Measurements from ENCODE around the gene PER1.

Gene PER1

DNA sequence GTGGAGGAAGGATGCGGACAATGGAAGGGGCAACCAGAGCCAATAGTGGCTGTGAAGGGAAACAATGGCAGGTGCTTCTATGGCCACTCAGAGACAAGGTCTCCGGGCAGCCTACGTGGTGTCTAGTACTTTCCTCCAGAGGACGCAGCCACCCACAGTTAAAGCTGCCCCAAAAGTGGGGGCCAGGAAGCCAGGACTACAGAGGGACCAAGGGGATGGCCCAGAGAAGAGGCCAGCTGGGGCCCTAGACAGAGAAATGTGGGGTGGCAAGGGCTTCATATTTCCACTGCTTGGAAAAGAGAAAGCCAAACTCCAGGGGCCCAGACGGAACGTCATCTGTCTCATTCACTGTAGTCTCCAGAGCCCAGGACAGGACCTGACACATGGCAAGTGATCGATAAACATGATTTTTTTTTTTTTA is 837 bp upstream of the PER1 start:
- no peaks in the 10 kb centered on the region for H3K27me3 ChIP-seq (replicated peaks; ENCODE audit: control insufficient read depth, insufficient read depth, low read length, poor library complexity, severe bottlenecking)
- peaks cover 62% of the 10 kb centered on the region for H3K4me1 ChIP-seq (ENCODE audit: control insufficient read depth, insufficient read depth, low read length, poor library complexity, severe bottlenecking)
- H3K27ac ChIP-seq (ENCODE audit: insufficient read depth, low read length, poor library complexity, severe bottlenecking), result peak overlapping the region; percentile 100
- no peak for DNase-seq
- H3K4me3 ChIP-seq (ENCODE audit: insufficient read depth, low read depth, low read length, poor library complexity, severe bottlenecking), result peak overlapping the region; percentile 54
- H3K9me3 ChIP-seq (ENCODE audit: control insufficient read depth, low read length), result no peaks in the 10 kb centered on the region
- H3K36me3 ChIP-seq (ENCODE audit: control insufficient read depth, insufficient read depth, low read length), result peaks cover 26% of the 10 kb centered on the region

DNA sequence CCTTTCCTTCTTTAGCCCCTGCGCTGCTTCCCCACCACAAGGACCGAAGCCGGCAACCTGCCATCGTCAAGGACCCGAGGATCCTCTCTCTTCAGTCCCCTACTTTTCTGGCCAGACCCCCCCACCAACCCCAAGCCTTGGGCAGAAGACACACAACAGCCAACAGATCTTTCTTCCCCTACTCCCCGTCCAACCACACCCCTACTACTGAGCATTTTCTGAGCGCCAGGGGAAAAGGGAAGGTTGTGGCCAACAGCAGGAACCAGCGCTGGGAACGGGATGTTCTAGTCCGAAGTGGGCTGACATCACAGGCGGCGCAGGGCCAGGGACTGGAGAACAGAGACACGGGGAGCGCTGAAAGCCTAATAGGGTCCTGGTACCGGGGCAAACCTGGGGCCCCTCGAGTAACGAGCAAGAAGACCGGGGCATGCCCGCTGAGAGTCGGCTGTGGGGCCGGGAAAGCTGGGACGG is 528 bp downstream of the PER1 start:
- peaks cover 39% of the 10 kb centered on the region for H3K36me3 ChIP-seq (ENCODE audit: control insufficient read depth, insufficient read depth, low read length)
- H3K27me3 ChIP-seq (replicated peaks; ENCODE audit: control insufficient read depth, insufficient read depth, low read length, poor library complexity, severe bottlenecking), result no peaks in the 10 kb centered on the region
- H3K4me3 ChIP-seq (ENCODE audit: insufficient read depth, low read depth, low read length, poor library complexity, severe bottlenecking), result peak overlapping the region; percentile 54
- DNase-seq, result peak in 1 of 3 donors; percentile 42
- H3K27ac ChIP-seq (ENCODE audit: insufficient read depth, low read length, poor library complexity, severe bottlenecking), result peak overlapping the region; percentile 100
- peaks cover 56% of the 10 kb centered on the region for H3K4me1 ChIP-seq (ENCODE audit: control insufficient read depth, insufficient read depth, low read length, poor library complexity, severe bottlenecking)
- no peaks in the 10 kb centered on the region for H3K9me3 ChIP-seq (ENCODE audit: control insufficient read depth, low read length)

GRCh38 chr17:8151120-8151640 is 1.0 kb downstream of the PER1 start:
- H3K27ac ChIP-seq (ENCODE audit: insufficient read depth, low read length, poor library complexity, severe bottlenecking), result peak overlapping the region; percentile 100
- peak; percentile 85 to 87 (median 87) for DNase-seq
- H3K4me3 ChIP-seq (ENCODE audit: insufficient read depth, low read depth, low read length, poor library complexity, severe bottlenecking), result peak overlapping the region; percentile 54
- H3K9me3 ChIP-seq (ENCODE audit: control insufficient read depth, low read length), result no peaks in the 10 kb centered on the region
- peaks cover 55% of the 10 kb centered on the region for H3K4me1 ChIP-seq (ENCODE audit: control insufficient read depth, insufficient read depth, low read length, poor library complexity, severe bottlenecking)
- no peaks in the 10 kb centered on the region for H3K27me3 ChIP-seq (replicated peaks; ENCODE audit: control insufficient read depth, insufficient read depth, low read length, poor library complexity, severe bottlenecking)
- peaks cover 44% of the 10 kb centered on the region for H3K36me3 ChIP-seq (ENCODE audit: control insufficient read depth, insufficient read depth, low read length)

- peaks cover 52% of the 10 kb centered on the region for H3K4me1 ChIP-seq (ENCODE audit: control insufficient read depth, insufficient read depth, low read length, poor library complexity, severe bottlenecking)
- peaks cover 52% of the 10 kb centered on the region for H3K36me3 ChIP-seq (ENCODE audit: control insufficient read depth, insufficient read depth, low read length)
- peak overlapping the region; percentile 100 for H3K27ac ChIP-seq (ENCODE audit: insufficient read depth, low read length, poor library complexity, severe bottlenecking)
- H3K27me3 ChIP-seq (replicated peaks; ENCODE audit: control insufficient read depth, insufficient read depth, low read length, poor library complexity, severe bottlenecking), result no peaks in the 10 kb centered on the region
- DNase-seq, result no peak
- H3K4me3 ChIP-seq (ENCODE audit: insufficient read depth, low read depth, low read length, poor library complexity, severe bottlenecking), result peak overlapping the region; percentile 54
- H3K9me3 ChIP-seq (ENCODE audit: control insufficient read depth, low read length), result no peaks in the 10 kb centered on the region
Measured at GRCh38 chr17:8150194-8151119, 1.7 kb downstream of the PER1 start.

GRCh38 chr17:8149419-8150193 is 2.6 kb downstream of the PER1 start:
- peaks cover 58% of the 10 kb centered on the region for H3K36me3 ChIP-seq (ENCODE audit: control insufficient read depth, insufficient read depth, low read length)
- no peaks in the 10 kb centered on the region for H3K9me3 ChIP-seq (ENCODE audit: control insufficient read depth, low read length)
- H3K27ac ChIP-seq (ENCODE audit: insufficient read depth, low read length, poor library complexity, severe bottlenecking), result peak overlapping the region; percentile 100
- peaks cover 44% of the 10 kb centered on the region for H3K4me1 ChIP-seq (ENCODE audit: control insufficient read depth, insufficient read depth, low read length, poor library complexity, severe bottlenecking)
- no peak for DNase-seq
- H3K27me3 ChIP-seq (replicated peaks; ENCODE audit: control insufficient read depth, insufficient read depth, low read length, poor library complexity, severe bottlenecking), result no peaks in the 10 kb centered on the region
- H3K4me3 ChIP-seq (ENCODE audit: insufficient read depth, low read depth, low read length, poor library complexity, severe bottlenecking), result no peak overlapping the region

DNA sequence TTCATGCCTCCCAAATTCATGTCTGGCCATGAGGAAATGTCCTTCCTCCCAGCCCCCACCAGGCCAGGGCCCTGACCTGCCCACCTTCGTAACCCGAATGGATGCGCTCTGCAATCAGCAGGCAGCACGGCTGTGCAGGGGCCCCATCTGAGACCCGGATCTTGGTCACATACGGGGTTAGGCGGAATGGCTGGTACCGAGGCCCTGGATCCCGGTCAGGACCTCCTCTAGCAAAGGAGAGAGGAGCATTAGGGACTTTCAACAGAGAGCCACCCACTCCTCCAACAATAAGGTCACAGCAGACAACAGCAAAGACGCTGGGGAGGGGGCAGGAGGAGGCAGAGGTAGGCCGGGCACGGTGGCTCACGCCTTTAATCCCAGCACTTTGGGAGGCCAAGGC is 3.6 kb downstream of the PER1 start:
- H3K4me1 ChIP-seq (ENCODE audit: control insufficient read depth, insufficient read depth, low read length, poor library complexity, severe bottlenecking), result peaks cover 35% of the 10 kb centered on the region
- DNase-seq, result no peak
- H3K9me3 ChIP-seq (ENCODE audit: control insufficient read depth, low read length), result no peaks in the 10 kb centered on the region
- no peak overlapping the region for H3K27ac ChIP-seq (ENCODE audit: insufficient read depth, low read length, poor library complexity, severe bottlenecking)
- H3K4me3 ChIP-seq (ENCODE audit: insufficient read depth, low read depth, low read length, poor library complexity, severe bottlenecking), result no peak overlapping the region
- H3K27me3 ChIP-seq (replicated peaks; ENCODE audit: control insufficient read depth, insufficient read depth, low read length, poor library complexity, severe bottlenecking), result no peaks in the 10 kb centered on the region
- H3K36me3 ChIP-seq (ENCODE audit: control insufficient read depth, insufficient read depth, low read length), result peaks cover 68% of the 10 kb centered on the region

GRCh38 chr17:8147805-8148404 is 4.3 kb downstream of the PER1 start:
- Histone ChIP-seq H3K9me3 (ENCODE audit: control insufficient read depth, low read length) (no peaks in the 10 kb centered on the region), H3K36me3 (ENCODE audit: control insufficient read depth, insufficient read depth, low read length) (peaks cover 74% of the 10 kb centered on the region), H3K27ac (ENCODE audit: insufficient read depth, low read length, poor library complexity, severe bottlenecking) (no peak overlapping the region), H3K4me1 (ENCODE audit: control insufficient read depth, insufficient read depth, low read length, poor library complexity, severe bottlenecking) (peaks cover 28% of the 10 kb centered on the region), H3K27me3 (replicated peaks; ENCODE audit: control insufficient read depth, insufficient read depth, low read length, poor library complexity, severe bottlenecking) (no peaks in the 10 kb centered on the region), H3K4me3 (ENCODE audit: insufficient read depth, low read depth, low read length, poor library complexity, severe bottlenecking) (no peak overlapping the region)
- DNase-seq, result no peak

DNA sequence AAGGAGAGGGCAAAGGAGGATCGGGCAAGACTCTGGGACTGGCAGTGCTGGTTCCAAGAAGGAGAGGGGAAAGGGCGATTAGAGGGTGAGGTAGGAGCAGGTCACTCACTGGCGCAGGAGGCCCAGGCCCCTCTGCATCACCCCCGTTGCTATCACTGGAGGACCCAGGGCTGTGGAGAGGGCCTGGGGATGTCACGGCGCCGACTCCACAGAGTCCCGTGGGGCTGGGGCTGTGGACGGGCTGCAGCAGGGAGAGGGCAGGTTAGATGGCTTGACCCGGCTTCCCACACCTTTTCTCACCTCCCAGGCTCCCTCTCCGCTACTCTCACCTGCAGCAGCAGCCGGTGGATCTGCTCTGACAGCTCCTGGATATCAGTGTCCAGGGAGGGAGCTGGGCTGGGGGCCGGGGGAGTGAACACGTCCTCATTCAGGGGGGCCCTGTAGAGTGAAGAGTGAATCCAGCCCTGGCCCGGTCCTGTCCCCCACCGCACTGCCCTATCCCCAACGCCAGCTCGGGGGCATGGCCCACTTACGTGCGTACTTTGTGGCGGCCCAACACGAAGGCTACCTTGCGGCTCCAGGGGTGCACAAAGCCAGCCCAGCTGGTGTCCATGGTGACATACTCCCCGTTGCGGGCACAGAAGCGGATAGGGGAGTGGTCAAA is 4.9 kb downstream of the PER1 start:
- Histone ChIP-seq H3K27ac (ENCODE audit: insufficient read depth, low read length, poor library complexity, severe bottlenecking) (no peak overlapping the region), H3K27me3 (replicated peaks; ENCODE audit: control insufficient read depth, insufficient read depth, low read length, poor library complexity, severe bottlenecking) (no peaks in the 10 kb centered on the region), H3K4me1 (ENCODE audit: control insufficient read depth, insufficient read depth, low read length, poor library complexity, severe bottlenecking) (peaks cover 22% of the 10 kb centered on the region), H3K9me3 (ENCODE audit: control insufficient read depth, low read length) (no peaks in the 10 kb centered on the region), H3K36me3 (ENCODE audit: control insufficient read depth, insufficient read depth, low read length) (peaks cover 81% of the 10 kb centered on the region), H3K4me3 (ENCODE audit: insufficient read depth, low read depth, low read length, poor library complexity, severe bottlenecking) (no peak overlapping the region)
- no peak for DNase-seq

- peaks cover 86% of the 10 kb centered on the region for H3K36me3 ChIP-seq (ENCODE audit: control insufficient read depth, insufficient read depth, low read length)
- peaks cover 16% of the 10 kb centered on the region for H3K4me1 ChIP-seq (ENCODE audit: control insufficient read depth, insufficient read depth, low read length, poor library complexity, severe bottlenecking)
- H3K4me3 ChIP-seq (ENCODE audit: insufficient read depth, low read depth, low read length, poor library complexity, severe bottlenecking), result no peak overlapping the region
- no peaks in the 10 kb centered on the region for H3K9me3 ChIP-seq (ENCODE audit: control insufficient read depth, low read length)
- no peak for DNase-seq
- H3K27me3 ChIP-seq (replicated peaks; ENCODE audit: control insufficient read depth, insufficient read depth, low read length, poor library complexity, severe bottlenecking), result no peaks in the 10 kb centered on the region
- H3K27ac ChIP-seq (ENCODE audit: insufficient read depth, low read length, poor library complexity, severe bottlenecking), result no peak overlapping the region
Measured at GRCh38 chr17:8146381-8147140, 5.6 kb downstream of the PER1 start.

All from effector memory CD4-positive, alpha-beta T cell (primary cell).